CD4-positive, alpha-beta T cell treated with Interferon gamma for 1 hour (primary cell): ENCODE measurements around the gene MAP3K10.

ENCODE experiments used
- DNase-seq: peaks from one replicate; pipeline ENCODE4 v3.0.0-alpha.2; 2020

Gene MAP3K10

GRCh38 chr19:40252395-40252794, 61.2 kb downstream of the MAP3K10 start:
- DNase-seq, result no peak

- no peak for DNase-seq
Measured at GRCh38 chr19:40253611-40254092, 62.4 kb downstream of the MAP3K10 start.

- no peak for DNase-seq
Measured at GRCh38 chr19:40254714-40255418, 63.6 kb downstream of the MAP3K10 start.

GRCh38 chr19:40255619-40256166, 64.5 kb downstream of the MAP3K10 start:
- no peak for DNase-seq

GRCh38 chr19:40256512-40256911, 65.3 kb downstream of the MAP3K10 start:
- DNase-seq, result no peak

GRCh38 chr19:40257096-40257517, 65.9 kb downstream of the MAP3K10 start:
- DNase-seq, result no peak

GRCh38 chr19:40261631-40262030, 70.4 kb downstream of the MAP3K10 start:
- DNase-seq, result no peak

GRCh38 chr19:40262422-40262821, 71.2 kb downstream of the MAP3K10 start:
- DNase-seq, result no peak

GRCh38 chr19:40263440-40264313, 72.5 kb downstream of the MAP3K10 start:
- DNase-seq, result no peak

GRCh38 chr19:40264314-40265054, 73.3 kb downstream of the MAP3K10 start:
- DNase-seq, result no peak
